ENCODE measurements around the gene TBXA2R.
"Not testable (repeated sequence)": the region's sequence is repeated elsewhere in the genome, so short reads cannot be mapped to it uniquely, and the experiment has no call there.

Gene TBXA2R

GRCh38 chr19:3651684-3652083, 45.0 kb upstream of the TBXA2R start:
- H3F3A ChIP-seq (ENCODE audit: insufficient read depth, low read length), result no peaks in the 10 kb centered on the region
- no peaks in the 10 kb centered on the region for H3K79me2 ChIP-seq (ENCODE audit: low read length)
- no peaks in the 10 kb centered on the region for H4K20me1 ChIP-seq (ENCODE audit: insufficient read depth, low read length)
- no peak overlapping the region for H2AFZ ChIP-seq (ENCODE audit: low read length)
- no peak for DNase-seq
- H3K9me3 ChIP-seq (replicated peaks; ENCODE audit: insufficient read depth, low read length), result no peaks in the 10 kb centered on the region
- H3K4me3 ChIP-seq (ENCODE audit: low read length), result no peak overlapping the region
- H3K9me2 ChIP-seq (replicated peaks; ENCODE audit: insufficient read depth, low read length), result no peaks in the 10 kb centered on the region
- TF ChIP-seq CTCF (IDR thresholded peaks at IDR 0.05; ENCODE audit: low read length) (no peak), EZH2phosphoT487 (IDR thresholded peaks at IDR 0.05; ENCODE audit: low read length) (no peak), EZH2 (optimal IDR thresholded peaks at IDR 0.05; ENCODE audit: low read depth, low read length) (no peak)
- no peaks in the 10 kb centered on the region for H3K27me3 ChIP-seq (replicated peaks; ENCODE audit: insufficient read depth, low read length)
- H3K36me3 ChIP-seq (replicated peaks; ENCODE audit: insufficient read depth, low read length), result no peaks in the 10 kb centered on the region
- H3K4me2 ChIP-seq (ENCODE audit: low read depth, low read length), result no peak overlapping the region
- no peak overlapping the region for H3K9ac ChIP-seq (ENCODE audit: low read length)
- H3K4me1 ChIP-seq (ENCODE audit: low read length), result no peaks in the 10 kb centered on the region
- H3K27ac ChIP-seq (ENCODE audit: low read length), result no peak overlapping the region

GRCh38 chr19:3649888-3650287, 43.2 kb upstream of the TBXA2R start:
- no peak overlapping the region for H3K4me2 ChIP-seq (ENCODE audit: low read depth, low read length)
- no peaks in the 10 kb centered on the region for H4K20me1 ChIP-seq (ENCODE audit: insufficient read depth, low read length)
- H2AFZ ChIP-seq (ENCODE audit: low read length), result no peak overlapping the region
- no peaks in the 10 kb centered on the region for H3K4me1 ChIP-seq (ENCODE audit: low read length)
- no peaks in the 10 kb centered on the region for H3K36me3 ChIP-seq (replicated peaks; ENCODE audit: insufficient read depth, low read length)
- H3K9ac ChIP-seq (ENCODE audit: low read length), result no peak overlapping the region
- H3K9me3 ChIP-seq (replicated peaks; ENCODE audit: insufficient read depth, low read length), result no peaks in the 10 kb centered on the region
- no peak for DNase-seq
- H3K27me3 ChIP-seq (replicated peaks; ENCODE audit: insufficient read depth, low read length), result no peaks in the 10 kb centered on the region
- H3K27ac ChIP-seq (ENCODE audit: low read length), result no peak overlapping the region
- no peaks in the 10 kb centered on the region for H3K9me2 ChIP-seq (replicated peaks; ENCODE audit: insufficient read depth, low read length)
- no peaks in the 10 kb centered on the region for H3F3A ChIP-seq (ENCODE audit: insufficient read depth, low read length)
- no peak overlapping the region for H3K4me3 ChIP-seq (ENCODE audit: low read length)
- TF ChIP-seq EZH2phosphoT487 (IDR thresholded peaks at IDR 0.05; ENCODE audit: low read length) (no peak), EZH2 (optimal IDR thresholded peaks at IDR 0.05; ENCODE audit: low read depth, low read length) (no peak)
- H3K79me2 ChIP-seq (ENCODE audit: low read length), result no peaks in the 10 kb centered on the region

DNA sequence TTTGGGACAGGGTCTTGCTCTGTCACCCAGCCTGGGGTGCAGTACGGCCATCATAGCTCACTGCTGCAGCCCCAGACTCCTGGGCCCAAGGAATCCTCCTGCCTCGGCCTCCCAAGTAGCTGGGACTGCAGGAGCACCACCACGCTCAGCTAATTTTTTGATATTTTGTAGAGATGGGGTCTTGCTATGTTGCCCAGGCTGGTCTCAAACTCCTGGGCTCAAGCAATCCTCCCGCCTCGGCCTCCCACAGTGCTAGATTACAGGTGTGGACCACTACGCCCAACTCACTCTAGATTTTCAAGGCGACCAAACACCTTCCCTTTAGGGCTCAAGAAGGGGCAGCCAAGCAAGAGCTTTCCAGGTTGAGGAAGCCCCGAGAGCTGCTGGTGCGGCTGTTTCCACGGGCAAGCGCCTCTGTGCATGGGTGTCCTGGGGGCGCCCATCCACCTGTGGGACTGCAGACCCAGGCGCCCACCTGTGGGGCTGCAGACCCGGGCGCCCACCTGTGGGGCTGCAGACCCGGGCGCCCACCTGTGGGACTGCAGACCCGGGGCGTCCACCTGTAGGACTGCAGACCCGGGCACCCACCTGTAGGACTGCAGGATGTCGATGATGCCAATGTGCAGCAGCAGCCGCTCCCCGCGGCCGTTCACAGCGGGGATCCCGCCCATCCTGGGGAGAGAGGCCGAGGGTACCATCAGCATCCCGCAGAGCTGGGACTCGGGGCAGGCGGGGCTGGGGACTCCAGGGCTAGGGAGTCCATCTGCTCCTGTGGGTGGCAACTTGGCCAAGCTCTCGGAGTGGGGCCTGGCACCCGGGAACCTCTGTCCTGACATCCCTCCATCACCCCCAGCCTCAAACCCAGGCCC, 41.6 kb upstream of the TBXA2R start:
- TF ChIP-seq CTCF (IDR thresholded peaks at IDR 0.05; ENCODE audit: low read length), result no peak
- no peak for TF ChIP-seq EZH2phosphoT487 (IDR thresholded peaks at IDR 0.05; ENCODE audit: low read length)
- TF ChIP-seq EZH2 (optimal IDR thresholded peaks at IDR 0.05; ENCODE audit: low read depth, low read length), result no peak

GRCh38 chr19:3647102-3647501, 40.4 kb upstream of the TBXA2R start:
- H3K4me1 ChIP-seq (ENCODE audit: low read length); H3K9me3 ChIP-seq (replicated peaks; ENCODE audit: insufficient read depth, low read length); H3K9me2 ChIP-seq (replicated peaks; ENCODE audit: insufficient read depth, low read length); H3K4me3 ChIP-seq (ENCODE audit: low read length); H3F3A ChIP-seq (ENCODE audit: insufficient read depth, low read length); H3K9ac ChIP-seq (ENCODE audit: low read length); H3K36me3 ChIP-seq (replicated peaks; ENCODE audit: insufficient read depth, low read length); H2AFZ ChIP-seq (ENCODE audit: low read length); H3K4me2 ChIP-seq (ENCODE audit: low read depth, low read length); DNase-seq; H3K79me2 ChIP-seq (ENCODE audit: low read length); H4K20me1 ChIP-seq (ENCODE audit: insufficient read depth, low read length); H3K27ac ChIP-seq (ENCODE audit: low read length); H3K27me3 ChIP-seq (replicated peaks; ENCODE audit: insufficient read depth, low read length): not testable (repeated sequence)

More for the DNA sequence above, 41.6 kb upstream of the TBXA2R start:
- H3K4me2 ChIP-seq (ENCODE audit: low read depth, low read length), result no peak overlapping the region
- H3K27ac ChIP-seq (ENCODE audit: low read length), result no peak overlapping the region
- H3F3A ChIP-seq (ENCODE audit: insufficient read depth, low read length), result no peaks in the 10 kb centered on the region
- no peaks in the 10 kb centered on the region for H3K4me1 ChIP-seq (ENCODE audit: low read length)
- no peaks in the 10 kb centered on the region for H3K36me3 ChIP-seq (replicated peaks; ENCODE audit: insufficient read depth, low read length)
- H3K9me3 ChIP-seq (replicated peaks; ENCODE audit: insufficient read depth, low read length), result no peaks in the 10 kb centered on the region
- no peaks in the 10 kb centered on the region for H3K79me2 ChIP-seq (ENCODE audit: low read length)
- no peaks in the 10 kb centered on the region for H3K9me2 ChIP-seq (replicated peaks; ENCODE audit: insufficient read depth, low read length)
- no peak overlapping the region for H3K9ac ChIP-seq (ENCODE audit: low read length)
- DNase-seq, result no peak
- H3K4me3 ChIP-seq (ENCODE audit: low read length), result no peak overlapping the region
- no peaks in the 10 kb centered on the region for H3K27me3 ChIP-seq (replicated peaks; ENCODE audit: insufficient read depth, low read length)
- no peaks in the 10 kb centered on the region for H4K20me1 ChIP-seq (ENCODE audit: insufficient read depth, low read length)
- no peak overlapping the region for H2AFZ ChIP-seq (ENCODE audit: low read length)
